Heart left ventricle (tissue), 13 donors: ENCODE data around the gene STIM1.

Experiments
- CTCF ChIP-seq, 12 donors: fragments of 200-600 bp; sonication (generic) in 4 of 12; IDR thresholded peaks; one replicate each; pipeline versions ENCODE4 v1.5.0 to v1.8.0; 2018 to 2022; ENCODE audit warnings: antibody characterized with exemption in 12 of 12, mild to moderate bottlenecking in 5 of 12
- POLR2A ChIP-seq, 2 donors: fragments of 450-650 bp; IDR thresholded peaks; one replicate each; pipeline ENCODE4 v1.6.1; 2017; ENCODE audit warnings: antibody characterized with exemption in 2 of 2, mild to moderate bottlenecking in 2 of 2, moderate library complexity in 2 of 2
- donor health status: ischemic (EF 13 %, LVEDD 7.1; RV severe dilation, severe dysfunction).
- donor health status: DM: no; HTN: yes; CAD: no.
- donor health status: DM: no; HTN: no; CAD: no.
- donor health status: ischemic (EF 25% LVEDD 6.9; RV normal size, moderate dysfunction).
- donor health status: ischemic (EF 25% LVEDD 5.7; RV mildly dilated, moderate dysfunction).
- donor health status: ischemic (EF 35%, LVEDD 5.7; RV mildly dilated, moderate dysfunction).
- donor health status: nonischemic (EF 11% LVEDD 7.7; RV severe dilation, severe dysfunction).
- donor health status: DM: yes; HTN: yes; CAD: no.
- donor health status: PGD.
- donor health status: ischemic (EF 29% LVEDD 5.4; RV normal size, mild dysfunction).
- donor health status: nonischemic (EF 23%, LVEDD 6.1; RV moderate dilation, normal function).

GRCh38 chr11:3833449-3833848 is 22.0 kb upstream of the STIM1 start:
- TF ChIP-seq CTCF (IDR thresholded peaks at IDR 0.05) (no peak), POLR2A (IDR thresholded peaks at IDR 0.05) (no peak)
